HepG2 (cell line): Measurements from ENCODE around the gene IL17D. TPM values are rescaled to one million over a fixed set of nuclear protein-coding genes. Genes with fewer than 3 reads are reported as not detected.

ENCODE experiments used
- ATAC-seq: fragments of 200-7000 bp; cut with Tn5 transposase; 3 replicates; pipeline ENCODE4 v1.9.1; 2020; ENCODE audit warnings: mild to moderate bottlenecking, moderate library complexity
- BruUV-seq: library from RNA; stranded (reverse); fragments of 400-500 nt; replicated peaks from 2 replicates; lab custom pipeline; 2021; lab: Mats Ljungman, UMichigan
- CTCF ChIA-PET: fragments of 300-600 bp; formaldehyde crosslinking; extraction: SDS; loops from one replicate; lab custom pipeline; 2021; ENCODE audit warnings: low total read pairs, inconsistent platforms, low intra/inter-chr PET ratio; lab: Yijun Ruan, JAX
- POLR2A ChIA-PET: fragments of 350-600 bp; sonication (Branson Sonifier 250); formaldehyde crosslinking; loops from one replicate; lab custom pipeline; 2020; ENCODE audit warnings: antibody characterized with exemption, inconsistent platforms; lab: Yijun Ruan, JAX
- DNase-seq: peaks from one replicate; pipeline ENCODE4 v3.0.0-alpha.2; 2015; ENCODE audit warnings: low spot score
- FAIRE-seq: peaks from 3 replicates; lab custom pipeline; 2011; peaks lifted over from hg19 to GRCh38; lab: Jason Lieb, UNC
- H2AFZ ChIP-seq: one replicate; pipeline ENCODE4 v1.6.1; 2011; ENCODE audit warnings: low read length, inconsistent platforms
- H3K27ac ChIP-seq: fragments of 300-600 bp; 3 replicates; pipeline ENCODE4 v1.8.0; 2011; ENCODE audit warnings: mixed run types, mild to moderate bottlenecking, mixed read lengths, low read length, inconsistent platforms; ENCODE audit not compliant: insufficient read depth; ENCODE audit errors: extremely low read length
- H3K27me3 ChIP-seq, 2 experiments: fragments of 200-600 bp in 1 of 2; 2 replicates in 1 of 2; 3 replicates in 1 of 2; pipeline versions ENCODE4 v1.6.0 to v1.8.0; 2011; ENCODE audit warnings: low read length in 2 of 2, mild to moderate bottlenecking in 2 of 2, moderate library complexity in 2 of 2, inconsistent platforms in 1 of 2; ENCODE audit not compliant: insufficient read depth in 2 of 2, control insufficient read depth in 1 of 2
- H3K36me3 ChIP-seq, 2 experiments: fragments of 200-600 bp in 1 of 2; replicated peaks in 1 of 2; 2 replicates in 1 of 2; 3 replicates in 1 of 2; pipeline versions ENCODE4 v1.5.1 to v1.8.0; 2011; ENCODE audit warnings: low read length in 2 of 2, inconsistent platforms in 1 of 2; ENCODE audit not compliant: insufficient read depth in 2 of 2, control insufficient read depth in 1 of 2
- H3K4me1 ChIP-seq: 2 replicates; pipeline ENCODE4 v1.5.1; 2012; ENCODE audit warnings: low read length, inconsistent platforms; ENCODE audit not compliant: insufficient read depth
- H3K4me2 ChIP-seq: 2 replicates; pipeline ENCODE4 v1.6.0; 2011; ENCODE audit warnings: low read depth, low read length, inconsistent platforms
- H3K4me3 ChIP-seq, 3 experiments: fragments of 200-600 bp in 1 of 3; sonication (generic), shearing (Covaris generic) in 1 of 3; replicated peaks in 1 of 3; 2 replicates each; pipeline ENCODE4 v1.5.1; 2011 to 2016; ENCODE audit warnings: low read length in 3 of 3, inconsistent platforms in 2 of 3, low read depth in 2 of 3, mild to moderate bottlenecking in 2 of 3, control low read depth in 1 of 3, mixed read lengths in 1 of 3; ENCODE audit not compliant: insufficient read depth in 1 of 3
- H3K79me2 ChIP-seq: one replicate; pipeline ENCODE4 v1.6.1; 2011; ENCODE audit warnings: low read length, inconsistent platforms; ENCODE audit not compliant: insufficient read depth
- H3K9ac ChIP-seq: 2 replicates; pipeline ENCODE4 v1.6.0; 2011; ENCODE audit warnings: mild to moderate bottlenecking, low read depth, low read length, inconsistent platforms; ENCODE audit not compliant: insufficient read depth
- H3K9me3 ChIP-seq: 2 replicates; pipeline ENCODE4 v1.5.1; 2012; ENCODE audit warnings: mild to moderate bottlenecking, low read length
- H4K20me1 ChIP-seq: 2 replicates; pipeline ENCODE4 v1.6.0; 2011; ENCODE audit warnings: inconsistent platforms, mild to moderate bottlenecking, low read length, moderate library complexity; ENCODE audit not compliant: insufficient read depth
- ATAD3A ChIP-seq: sonication (generic); formaldehyde crosslinking; IDR thresholded peaks from 2 replicates; pipeline ENCODE4 v1.4.0; 2020; ENCODE audit warnings: missing genetic modification reagents
- ATF7 ChIP-seq, 2 experiments: fragments of 450-650 bp in 1 of 2; sonication (generic) in 1 of 2; formaldehyde crosslinking in 1 of 2; IDR thresholded peaks; 2 replicates each; pipeline versions ENCODE4 v1.4.0 to v1.6.1; 2016 to 2020; ENCODE audit warnings: antibody characterized with exemption in 1 of 2, mild to moderate bottlenecking in 1 of 2, missing genetic modification reagents in 1 of 2
- DMTF1 ChIP-seq: sonication (generic); formaldehyde crosslinking; IDR thresholded peaks from 2 replicates; pipeline ENCODE4 v1.4.0; 2020; ENCODE audit warnings: mild to moderate bottlenecking, missing genetic modification reagents
- GABPA ChIP-seq, 2 experiments: IDR thresholded peaks; 2 replicates each; pipeline ENCODE4 v1.6.1; 2011 to 2016; ENCODE audit warnings: low read depth in 2 of 2, low read length in 1 of 2, missing biosample characterization in 1 of 2, missing genetic modification characterization in 1 of 2
- HDAC1 ChIP-seq: sonication (generic); formaldehyde crosslinking; IDR thresholded peaks from 2 replicates; pipeline ENCODE4 v1.5.1; 2020; ENCODE audit warnings: mild to moderate bottlenecking, missing genetic modification reagents
- MTERF4 ChIP-seq: sonication (generic); formaldehyde crosslinking; IDR thresholded peaks from 2 replicates; pipeline ENCODE4 v1.8.0; 2023; ENCODE audit warnings: mild to moderate bottlenecking, missing genetic modification reagents
- NR2C2 ChIP-seq: sonication (generic); formaldehyde crosslinking; IDR thresholded peaks from 2 replicates; pipeline ENCODE4 v1.4.0; 2020; ENCODE audit warnings: missing genetic modification reagents, mild to moderate bottlenecking, moderate library complexity, borderline replicate concordance
- ZFAT ChIP-seq: sonication (generic); formaldehyde crosslinking; conservative IDR thresholded peaks from 2 replicates; pipeline ENCODE4 v1.8.1; 2023; ENCODE audit warnings: missing genetic modification reagents, inconsistent platforms
- ZGPAT ChIP-seq: IDR thresholded peaks from 2 replicates; pipeline ENCODE4 v1.6.1; 2016; ENCODE audit warnings: mild to moderate bottlenecking
- ZNF660 ChIP-seq: sonication (generic); formaldehyde crosslinking; IDR thresholded peaks from 2 replicates; pipeline ENCODE4 v1.5.1; 2020; ENCODE audit warnings: mild to moderate bottlenecking, low read depth, missing genetic modification reagents, borderline replicate concordance
- WGBS: methylation state at CpG from one replicate; pipeline ENCODE4 v1.1.6; 2017; ENCODE audit warnings: low lambda C conversion rate; 5-methylcytosine and 5-hydroxymethylcytosine counted together
- in situ Hi-C: cut with HindIII; loops from 2 replicates; pipeline ENCODE4 v1.10.0; 2017; ENCODE audit warnings: low pct_unique_long_range_greater_than_20kb; ENCODE audit not compliant: extremely low pct_ligation_motif_present
- intact Hi-C: fragments of 100-400 bp; cut with micrococcal nuclease; formaldehyde crosslinking; loops from one replicate; pipeline ENCODE4 v1.10.0; 2022; ENCODE audit not compliant: unreplicated experiment
- polyA plus RNA-seq, 8 experiments: library from polyadenylated mRNA; depleted of rRNA in 3 of 8; stranded (reverse) in 7 of 8; unstranded in 1 of 8; fragments of >200 nt; fragmentation: Illumina TruSeq in 4 of 8; extraction: Trizol in 4 of 8; gene quantifications; 2 replicates each; pipeline versions ENCODE4 v1.2.1 to v1.2.3, GENCODE V29; 2011 to 2016; ENCODE audit warnings: low read depth in 4 of 8, missing spikeins in 1 of 8, mixed read lengths in 1 of 8; ENCODE audit not compliant: insufficient read depth in 1 of 8
- total RNA-seq, 5 experiments: library from RNA; depleted of rRNA; stranded (reverse); fragments of >200 nt; fragmentation: Illumina TruSeq; extraction: Trizol; gene quantifications; 2 replicates each; pipeline ENCODE4 v1.2.3, GENCODE V29; 2016; ENCODE audit warnings: low read depth in 1 of 5

The IL17D gene
- total and polyA plus RNA-seq, 2 of the 13 experiments (the other 11 are each of a cell fraction or from before 2014, with no cell fraction given) = 1.1 to 2.2 TPM

- TF ChIP-seq ATF7 (IDR thresholded peaks at IDR 0.05) = peak; percentile 53; the same call in 1 of the 2 replicates
- no peak for TF ChIP-seq ATF7 (CRISPR knock-in tag; IDR thresholded peaks at IDR 0.05)
- no peak for TF ChIP-seq MTERF4 (CRISPR knock-in tag)
- H3K27me3 ChIP-seq = no peaks in the 10 kb centered on the region
- no peak overlapping the region for H3K4me3 ChIP-seq
- no peak for DNase-seq
- no peak for ATAC-seq
- ChIA-PET POLR2A (no interaction called here), CTCF (no interaction called here)
- H3K27ac ChIP-seq = no peak overlapping the region
- intact Hi-C loops = no loop called here
- no TSS peak for BruUV-seq
- no peaks in the 10 kb centered on the region for H3K36me3 ChIP-seq
- in situ Hi-C loops = no loop called here
- no peaks in the 10 kb centered on the region for H3K9me3 ChIP-seq
- H3K9ac ChIP-seq = no peak overlapping the region
- H3K79me2 ChIP-seq = no peaks in the 10 kb centered on the region
- no peak for FAIRE-seq
- 96% methylated on average over 1 of the region's 1 CpG for whole genome bisulfite sequencing
- H3K4me2 ChIP-seq = no peak overlapping the region
- no peaks in the 10 kb centered on the region for H4K20me1 ChIP-seq
- H2AFZ ChIP-seq = no peak overlapping the region
- H3K4me1 ChIP-seq = no peaks in the 10 kb centered on the region
Measured at GRCh38 chr13:20686167-20686566, 17.3 kb upstream of the IL17D start.

GRCh38 chr13:20686863-20687579 lies 16.5 kb upstream of the IL17D start:
- in situ Hi-C loops = no loop called here
- POLR2A ChIA-PET = no interaction called here
- TF ChIP-seq ZGPAT (CRISPR knock-in tag) (no peak), HDAC1 (CRISPR knock-in tag) (no peak), DMTF1 (CRISPR knock-in tag) (no peak), ZNF660 (no peak), GABPA (IDR thresholded peaks at IDR 0.05; ENCODE audit: low read depth, low read length) (no peak), GABPA (CRISPR knock-in tag; IDR thresholded peaks at IDR 0.05; ENCODE audit: low read depth) (no peak), ZFAT (CRISPR knock-in tag) (no peak), NR2C2 (CRISPR knock-in tag) (no peak), ATAD3A (CRISPR knock-in tag) (no peak)

More at GRCh38 chr13:20686863-20687579, 16.5 kb upstream of the IL17D start:
- Histone ChIP-seq H3K79me2 (no peaks in the 10 kb centered on the region), H3K36me3 (no peaks in the 10 kb centered on the region), H3K27ac (no peak overlapping the region), H4K20me1 (no peaks in the 10 kb centered on the region), H3K9me3 (no peaks in the 10 kb centered on the region), H3K4me2 (no peak overlapping the region), H2AFZ (no peak overlapping the region), H3K4me3 (no peak overlapping the region), H3K27me3 (no peaks in the 10 kb centered on the region), H3K9ac (no peak overlapping the region), H3K4me1 (no peaks in the 10 kb centered on the region)
- intact Hi-C loops = no loop called here
- DNase-seq (no peak), FAIRE-seq (no peak), ATAC-seq (no peak)
- BruUV-seq = no TSS peak
- WGBS = 91% methylated on average over 4 of the region's 4 CpGs
- CTCF ChIA-PET = no interaction called here
